ENCODE data around the gene AVL9. TPM values are rescaled to one million over a fixed set of nuclear protein-coding genes. Genes with fewer than 3 reads are reported as not detected.
"Not testable (repeated sequence)": the region's sequence is repeated elsewhere in the genome, so short reads cannot be mapped to it uniquely, and the experiment has no call there.

The AVL9 gene
- total RNA-seq, 1 donor from 2014 or later = 11.8 TPM

GRCh38 chr7:32637611-32638010, 142.3 kb downstream of the AVL9 start:
- H3K36me3 ChIP-seq; H3K27ac ChIP-seq (replicated peaks); DNase-seq; intact Hi-C loops (cut with micrococcal nuclease); H3K4me1 ChIP-seq; H3K9me3 ChIP-seq (replicated peaks); H3K4me3 ChIP-seq; H3K27me3 ChIP-seq (ENCODE audit: low read depth): not testable (repeated sequence)

Other genes starting within 250 kb of the AVL9 start
- gene LSM5, start 5.1 kb upstream of the AVL9 start, total RNA-seq = 39.5 TPM